Measurements from ENCODE around the gene KCNK2.

KCNK2 gene

GRCh38 chr1:215064327-215064726 is 18.2 kb upstream of the KCNK2 start:
- Histone ChIP-seq H3K4me1 (ENCODE audit: control insufficient read depth, insufficient read depth, low read length) (no peaks in the 10 kb centered on the region), H3K27ac (ENCODE audit: low read depth, low read length) (no peak overlapping the region), H3K36me3 (ENCODE audit: control insufficient read depth, insufficient read depth, low read length) (no peaks in the 10 kb centered on the region), H3K4me3 (ENCODE audit: low read length) (no peak overlapping the region), H3K9ac (ENCODE audit: low read length) (no peak overlapping the region), H3K27me3 (ENCODE audit: control insufficient read depth, insufficient read depth, low read length) (no peaks in the 10 kb centered on the region)

- Histone ChIP-seq H3K9ac (ENCODE audit: low read length) (no peak overlapping the region), H3K27ac (ENCODE audit: low read depth, low read length) (no peak overlapping the region), H3K4me3 (ENCODE audit: low read length) (no peak overlapping the region), H3K27me3 (ENCODE audit: control insufficient read depth, insufficient read depth, low read length) (no peaks in the 10 kb centered on the region), H3K4me1 (ENCODE audit: control insufficient read depth, insufficient read depth, low read length) (no peaks in the 10 kb centered on the region), H3K36me3 (ENCODE audit: control insufficient read depth, insufficient read depth, low read length) (no peaks in the 10 kb centered on the region)
Measured at GRCh38 chr1:215071078-215071477, 11.5 kb upstream of the KCNK2 start.

GRCh38 chr1:215076322-215076721 is 6.2 kb upstream of the KCNK2 start:
- Histone ChIP-seq H3K27me3 (ENCODE audit: control insufficient read depth, insufficient read depth, low read length) (peaks cover 3% of the 10 kb centered on the region), H3K9ac (ENCODE audit: low read length) (no peak overlapping the region), H3K36me3 (ENCODE audit: control insufficient read depth, insufficient read depth, low read length) (no peaks in the 10 kb centered on the region), H3K4me3 (ENCODE audit: low read length) (no peak overlapping the region), H3K4me1 (ENCODE audit: control insufficient read depth, insufficient read depth, low read length) (no peaks in the 10 kb centered on the region), H3K27ac (ENCODE audit: low read depth, low read length) (no peak overlapping the region)

- peaks cover 17% of the 10 kb centered on the region for H3K27me3 ChIP-seq (ENCODE audit: control insufficient read depth, insufficient read depth, low read length)
- H3K27ac ChIP-seq (ENCODE audit: low read depth, low read length), result no peak overlapping the region
- no peak overlapping the region for H3K4me3 ChIP-seq (ENCODE audit: low read length)
- H3K36me3 ChIP-seq (ENCODE audit: control insufficient read depth, insufficient read depth, low read length), result no peaks in the 10 kb centered on the region
- no peaks in the 10 kb centered on the region for H3K4me1 ChIP-seq (ENCODE audit: control insufficient read depth, insufficient read depth, low read length)
- no peak overlapping the region for H3K9ac ChIP-seq (ENCODE audit: low read length)
Measured at GRCh38 chr1:215079456-215079855, 3.1 kb upstream of the KCNK2 start.

- Histone ChIP-seq H3K4me1 (ENCODE audit: control insufficient read depth, insufficient read depth, low read length) (no peaks in the 10 kb centered on the region), H3K27me3 (ENCODE audit: control insufficient read depth, insufficient read depth, low read length) (peaks cover 17% of the 10 kb centered on the region), H3K36me3 (ENCODE audit: control insufficient read depth, insufficient read depth, low read length) (no peaks in the 10 kb centered on the region), H3K4me3 (ENCODE audit: low read length) (peak overlapping the region; percentile 62), H3K27ac (ENCODE audit: low read depth, low read length) (no peak overlapping the region), H3K9ac (ENCODE audit: low read length) (no peak overlapping the region)
Measured at GRCh38 chr1:215081661-215082531, 641 bp upstream of the KCNK2 start.

- Histone ChIP-seq H3K4me1 (ENCODE audit: control insufficient read depth, insufficient read depth, low read length) (no peaks in the 10 kb centered on the region), H3K27me3 (ENCODE audit: control insufficient read depth, insufficient read depth, low read length) (peaks cover 17% of the 10 kb centered on the region), H3K27ac (ENCODE audit: low read depth, low read length) (no peak overlapping the region), H3K36me3 (ENCODE audit: control insufficient read depth, insufficient read depth, low read length) (no peaks in the 10 kb centered on the region), H3K4me3 (ENCODE audit: low read length) (peak overlapping the region; percentile 51), H3K9ac (ENCODE audit: low read length) (no peak overlapping the region)
Measured at GRCh38 chr1:215083383-215083961, 935 bp downstream of the KCNK2 start.

- H3K36me3 ChIP-seq (ENCODE audit: control insufficient read depth, insufficient read depth, low read length), result no peaks in the 10 kb centered on the region
- no peaks in the 10 kb centered on the region for H3K4me1 ChIP-seq (ENCODE audit: control insufficient read depth, insufficient read depth, low read length)
- H3K27ac ChIP-seq (ENCODE audit: low read depth, low read length), result no peak overlapping the region
- peaks cover 17% of the 10 kb centered on the region for H3K27me3 ChIP-seq (ENCODE audit: control insufficient read depth, insufficient read depth, low read length)
- H3K4me3 ChIP-seq (ENCODE audit: low read length), result no peak overlapping the region
- H3K9ac ChIP-seq (ENCODE audit: low read length), result no peak overlapping the region
Measured at GRCh38 chr1:215084621-215085020, 2.1 kb downstream of the KCNK2 start.

- peaks cover 7% of the 10 kb centered on the region for H3K27me3 ChIP-seq (ENCODE audit: control insufficient read depth, insufficient read depth, low read length)
- H3K4me3 ChIP-seq (ENCODE audit: low read length), result no peak overlapping the region
- no peaks in the 10 kb centered on the region for H3K4me1 ChIP-seq (ENCODE audit: control insufficient read depth, insufficient read depth, low read length)
- H3K27ac ChIP-seq (ENCODE audit: low read depth, low read length), result no peak overlapping the region
- no peaks in the 10 kb centered on the region for H3K36me3 ChIP-seq (ENCODE audit: control insufficient read depth, insufficient read depth, low read length)
- no peak overlapping the region for H3K9ac ChIP-seq (ENCODE audit: low read length)
Measured at GRCh38 chr1:215087603-215088002, 5.1 kb downstream of the KCNK2 start.

GRCh38 chr1:215094381-215094780 is 11.8 kb downstream of the KCNK2 start:
- no peak overlapping the region for H3K9ac ChIP-seq (ENCODE audit: low read length)
- no peaks in the 10 kb centered on the region for H3K27me3 ChIP-seq (ENCODE audit: control insufficient read depth, insufficient read depth, low read length)
- no peak overlapping the region for H3K4me3 ChIP-seq (ENCODE audit: low read length)
- H3K36me3 ChIP-seq (ENCODE audit: control insufficient read depth, insufficient read depth, low read length), result no peaks in the 10 kb centered on the region
- no peak overlapping the region for H3K27ac ChIP-seq (ENCODE audit: low read depth, low read length)
- H3K4me1 ChIP-seq (ENCODE audit: control insufficient read depth, insufficient read depth, low read length), result no peaks in the 10 kb centered on the region

- Histone ChIP-seq H3K4me1 (ENCODE audit: control insufficient read depth, insufficient read depth, low read length) (no peaks in the 10 kb centered on the region), H3K36me3 (ENCODE audit: control insufficient read depth, insufficient read depth, low read length) (no peaks in the 10 kb centered on the region), H3K27ac (ENCODE audit: low read depth, low read length) (no peak overlapping the region), H3K27me3 (ENCODE audit: control insufficient read depth, insufficient read depth, low read length) (no peaks in the 10 kb centered on the region), H3K4me3 (ENCODE audit: low read length) (no peak overlapping the region), H3K9ac (ENCODE audit: low read length) (no peak overlapping the region)
Measured at GRCh38 chr1:215095524-215095923, 13.0 kb downstream of the KCNK2 start.

- Histone ChIP-seq H3K9ac (ENCODE audit: low read length) (no peak overlapping the region), H3K36me3 (ENCODE audit: control insufficient read depth, insufficient read depth, low read length) (no peaks in the 10 kb centered on the region), H3K27ac (ENCODE audit: low read depth, low read length) (no peak overlapping the region), H3K4me1 (ENCODE audit: control insufficient read depth, insufficient read depth, low read length) (no peaks in the 10 kb centered on the region), H3K27me3 (ENCODE audit: control insufficient read depth, insufficient read depth, low read length) (no peaks in the 10 kb centered on the region), H3K4me3 (ENCODE audit: low read length) (no peak overlapping the region)
Measured at GRCh38 chr1:215101511-215101910, 19.0 kb downstream of the KCNK2 start.

GRCh38 chr1:215104283-215104682 is 21.7 kb downstream of the KCNK2 start:
- Histone ChIP-seq H3K27me3 (ENCODE audit: control insufficient read depth, insufficient read depth, low read length) (no peaks in the 10 kb centered on the region), H3K4me1 (ENCODE audit: control insufficient read depth, insufficient read depth, low read length) (no peaks in the 10 kb centered on the region), H3K27ac (ENCODE audit: low read depth, low read length) (no peak overlapping the region), H3K36me3 (ENCODE audit: control insufficient read depth, insufficient read depth, low read length) (no peaks in the 10 kb centered on the region), H3K4me3 (ENCODE audit: low read length) (no peak overlapping the region), H3K9ac (ENCODE audit: low read length) (no peak overlapping the region)

GRCh38 chr1:215106067-215106466 is 23.5 kb downstream of the KCNK2 start:
- Histone ChIP-seq H3K4me3 (ENCODE audit: low read length) (no peak overlapping the region), H3K36me3 (ENCODE audit: control insufficient read depth, insufficient read depth, low read length) (no peaks in the 10 kb centered on the region), H3K4me1 (ENCODE audit: control insufficient read depth, insufficient read depth, low read length) (no peaks in the 10 kb centered on the region), H3K27ac (ENCODE audit: low read depth, low read length) (no peak overlapping the region), H3K9ac (ENCODE audit: low read length) (no peak overlapping the region), H3K27me3 (ENCODE audit: control insufficient read depth, insufficient read depth, low read length) (no peaks in the 10 kb centered on the region)
